GM12878 (cell line): ENCODE measurements around the gene TMED1. TPM values are rescaled to one million over a fixed set of nuclear protein-coding genes. Genes with fewer than 3 reads are reported as not detected.
A peak's percentile ranks its signal among the peaks of the same experiment; 100 is the strongest.

Experiments used
- ATAC-seq: fragments of 200-7000 bp; cut with Tn5 transposase; 3 replicates; pipeline ENCODE4 v1.9.1; 2020; ENCODE audit warnings: mild to moderate bottlenecking, moderate library complexity
- BruUV-seq: library from RNA; stranded (reverse); fragments of 400-500 nt; replicated peaks from 2 replicates; lab custom pipeline; 2021; lab: Mats Ljungman, UMichigan
- CTCF ChIA-PET: fragments of 300-600 bp; sonication (Branson Sonifier 250); formaldehyde crosslinking; extraction: SDS; loops from one replicate; lab custom pipeline; 2021; ENCODE audit warnings: inconsistent platforms; lab: Yijun Ruan, JAX
- POLR2A ChIA-PET: fragments of 350-600 bp; formaldehyde crosslinking; extraction: SDS; loops from one replicate; lab custom pipeline; 2021; ENCODE audit warnings: inconsistent platforms; lab: Charles Lee
- RAD21 ChIA-PET: fragments of 300-600 bp; sonication (Branson Sonifier 250); formaldehyde crosslinking; loops from one replicate; lab custom pipeline; 2023; ENCODE audit warnings: antibody characterized with exemption; ENCODE audit not compliant: unreplicated experiment; lab: Charles Lee
- SMC1A ChIA-PET: fragments of 300-600 bp; sonication (Branson Sonifier 250); formaldehyde crosslinking; loops from one replicate; lab custom pipeline; 2023; ENCODE audit not compliant: unreplicated experiment, uncharacterized antibody; lab: Charles Lee
- DNase-seq: peaks from one replicate; pipeline ENCODE4 v3.0.0-alpha.2; 2011; ENCODE audit warnings: low read depth, low spot score
- FAIRE-seq: peaks from 3 replicates; lab custom pipeline; 2011; peaks lifted over from hg19 to GRCh38; lab: Jason Lieb, UNC
- H2AFZ ChIP-seq: 2 replicates; pipeline ENCODE4 v1.6.0; 2011; ENCODE audit warnings: low read depth, low read length, control low read depth; ENCODE audit not compliant: control insufficient read depth
- H3K27ac ChIP-seq: 2 replicates; pipeline ENCODE4 v1.5.1; 2011; ENCODE audit warnings: control low read depth; ENCODE audit not compliant: control insufficient read depth, insufficient read depth
- H3K27me3 ChIP-seq, 2 experiments: replicated peaks in 1 of 2; 2 replicates each; pipeline versions ENCODE4 v1.6.0 to v1.6.1; 2011; ENCODE audit warnings: low read length in 1 of 2; ENCODE audit not compliant: control insufficient read depth in 2 of 2, insufficient read depth in 2 of 2
- H3K36me3 ChIP-seq, 2 experiments: 2 replicates each; pipeline ENCODE4 v1.5.1; 2011; ENCODE audit warnings: low read length in 1 of 2; ENCODE audit not compliant: control insufficient read depth in 2 of 2, insufficient read depth in 2 of 2
- H3K4me1 ChIP-seq: 2 replicates; pipeline ENCODE4 v1.6.1; 2011; ENCODE audit warnings: mild to moderate bottlenecking, low read length, moderate library complexity, mixed read lengths; ENCODE audit not compliant: control insufficient read depth, insufficient read depth
- H3K4me2 ChIP-seq: 2 replicates; pipeline ENCODE4 v1.6.0; 2011; ENCODE audit warnings: control low read depth; ENCODE audit not compliant: control insufficient read depth, insufficient read depth
- H3K4me3 ChIP-seq: fragments of 200-600 bp; sonication (generic); 2 replicates; pipeline ENCODE4 v1.5.1; 2016
- H3K79me2 ChIP-seq: 2 replicates; pipeline ENCODE4 v1.6.0; 2011; ENCODE audit warnings: low read length; ENCODE audit not compliant: control insufficient read depth, insufficient read depth
- H3K9ac ChIP-seq: 2 replicates; pipeline ENCODE4 v1.8.0; 2011; ENCODE audit warnings: low read length, control low read depth, mixed read lengths; ENCODE audit not compliant: control insufficient read depth, insufficient read depth
- H3K9me3 ChIP-seq: replicated peaks from 3 replicates; pipeline ENCODE4 v1.5.1; 2011; ENCODE audit warnings: mild to moderate bottlenecking, low read length; ENCODE audit not compliant: control insufficient read depth, insufficient read depth
- H4K20me1 ChIP-seq: 2 replicates; pipeline ENCODE4 v1.6.0; 2011; ENCODE audit not compliant: control insufficient read depth, insufficient read depth
- ATF7 ChIP-seq: fragments of 450-650 bp; IDR thresholded peaks from 2 replicates; pipeline ENCODE4 v1.6.1; 2016; ENCODE audit warnings: low read depth, mild to moderate bottlenecking
- CREB1 ChIP-seq: IDR thresholded peaks from 2 replicates; pipeline ENCODE4 v1.6.1; 2012; ENCODE audit warnings: low read depth, mild to moderate bottlenecking, inconsistent platforms
- EED ChIP-seq: sonication (generic); IDR thresholded peaks from 2 replicates; pipeline ENCODE4 v1.6.1; 2016; ENCODE audit warnings: antibody characterized with exemption, low read depth
- HCFC1 ChIP-seq: fragments of 150-350 bp; IDR thresholded peaks from 2 replicates; pipeline ENCODE4 v1.6.1; 2014; ENCODE audit warnings: low read length
- HSF1 ChIP-seq: fragments of 150-350 bp; IDR thresholded peaks from 2 replicates; pipeline ENCODE4 v1.6.1; 2014; ENCODE audit warnings: mild to moderate bottlenecking, low read depth, low read length
- JUND ChIP-seq: IDR thresholded peaks from 2 replicates; pipeline ENCODE4 v1.6.1; 2012; ENCODE audit warnings: low read depth, mild to moderate bottlenecking, low read length, improper control_type of control experiment, moderate library complexity
- MEF2B ChIP-seq: fragments of 450-650 bp; IDR thresholded peaks from 2 replicates; pipeline ENCODE4 v1.6.1; 2018; ENCODE audit warnings: mild to moderate bottlenecking, moderate library complexity; ENCODE audit not compliant: partially characterized antibody, poor library complexity, severe bottlenecking
- MXI1 ChIP-seq: fragments of 150-350 bp; IDR thresholded peaks from 2 replicates; pipeline ENCODE4 v1.6.1; 2011; ENCODE audit warnings: low read depth, mild to moderate bottlenecking, inconsistent platforms, low read length, improper control_type of control experiment
- MYB ChIP-seq: fragments of 150-350 bp; IDR thresholded peaks from 2 replicates; pipeline ENCODE4 v1.6.1; 2014; ENCODE audit warnings: mild to moderate bottlenecking, low read depth, low read length, borderline replicate concordance
- MYC ChIP-seq: IDR thresholded peaks from 2 replicates; pipeline ENCODE4 v1.6.1; 2011; ENCODE audit warnings: mild to moderate bottlenecking, low read length, moderate library complexity, inconsistent platforms; ENCODE audit not compliant: insufficient read depth, insufficient replicate concordance, insufficient read length, severe bottlenecking
- NR2F1 ChIP-seq: fragments of 450-650 bp; conservative IDR thresholded peaks from 2 replicates; pipeline ENCODE4 v1.6.1; 2017; ENCODE audit warnings: mild to moderate bottlenecking
- PAX8 ChIP-seq: fragments of 450-650 bp; IDR thresholded peaks from 2 replicates; pipeline ENCODE4 v1.6.1; 2017; ENCODE audit warnings: mild to moderate bottlenecking, moderate library complexity
- POLR2AphosphoS5 ChIP-seq: IDR thresholded peaks from 2 replicates; pipeline ENCODE4 v1.6.1; 2011; ENCODE audit warnings: mild to moderate bottlenecking, low read length, inconsistent platforms
- RBBP5 ChIP-seq: fragments of 200-600 bp; sonication (generic); conservative IDR thresholded peaks from 2 replicates; pipeline ENCODE4 v1.6.1; 2016
- SMC3 ChIP-seq: IDR thresholded peaks from 2 replicates; pipeline ENCODE4 v1.6.1; 2011; ENCODE audit warnings: low read length, improper control_type of control experiment, borderline replicate concordance
- SREBF2 ChIP-seq: IDR thresholded peaks from 2 replicates; pipeline ENCODE4 v1.6.1; 2012; ENCODE audit warnings: mild to moderate bottlenecking, low read length
- SRF ChIP-seq, 2 experiments: IDR thresholded peaks; 2 replicates each; pipeline ENCODE4 v1.6.1; 2011; ENCODE audit warnings: low read depth in 2 of 2, low read length in 2 of 2, mild to moderate bottlenecking in 1 of 2, moderate library complexity in 1 of 2
- STAT1 ChIP-seq: fragments of 450-650 bp; conservative IDR thresholded peaks from 2 replicates; pipeline ENCODE4 v1.6.1; 2014; ENCODE audit warnings: antibody characterized with exemption, mild to moderate bottlenecking
- STAT3 ChIP-seq: IDR thresholded peaks from 2 replicates; pipeline ENCODE4 v1.6.1; 2011; ENCODE audit warnings: low read depth, low read length, improper control_type of control experiment
- TAF1 ChIP-seq: IDR thresholded peaks from 2 replicates; pipeline ENCODE4 v1.6.1; 2011; ENCODE audit warnings: mild to moderate bottlenecking, low read depth, low read length, borderline replicate concordance
- ZBED1 ChIP-seq: IDR thresholded peaks from 2 replicates; pipeline ENCODE4 v1.6.1; 2016; ENCODE audit warnings: borderline replicate concordance
- ZNF217 ChIP-seq: fragments of 450-650 bp; IDR thresholded peaks from 2 replicates; pipeline ENCODE4 v1.6.1; 2017; ENCODE audit warnings: antibody characterized with exemption, mild to moderate bottlenecking
- ZNF24 ChIP-seq: fragments of 450-650 bp; IDR thresholded peaks from 2 replicates; pipeline ENCODE4 v1.6.1; 2017; ENCODE audit warnings: antibody characterized with exemption, mild to moderate bottlenecking
- ZNF384 ChIP-seq: IDR thresholded peaks from 2 replicates; pipeline ENCODE4 v1.6.1; 2012; ENCODE audit warnings: low read depth, mild to moderate bottlenecking, low read length, improper control_type of control experiment, borderline replicate concordance
- ZNF622 ChIP-seq: fragments of 450-650 bp; IDR thresholded peaks from 2 replicates; pipeline ENCODE4 v1.6.1; 2017; ENCODE audit warnings: mild to moderate bottlenecking, inconsistent platforms
- WGBS: methylation state at CpG from one replicate; pipeline ENCODE4 v1.1.6; 2016; ENCODE audit warnings: low lambda C conversion rate; ENCODE audit not compliant: insufficient replicate concordance, insufficient coverage; ENCODE audit errors: missing lambda C conversion rate; 5-methylcytosine and 5-hydroxymethylcytosine counted together
- in situ Hi-C: fragments of 300-500 bp; cut with MboI; formaldehyde crosslinking; loops from 9 replicates; pipeline ENCODE4 v1.14.3; 2018; ENCODE audit warnings: mixed read lengths
- intact Hi-C: fragments of 100-400 bp; cut with micrococcal nuclease; formaldehyde crosslinking; loops from one replicate; pipeline ENCODE4 v1.14.2; 2022; ENCODE audit not compliant: unreplicated experiment
- polyA plus RNA-seq, 11 experiments: library from polyadenylated mRNA; depleted of rRNA in 4 of 11; unstranded in 6 of 11; stranded (reverse) in 5 of 11; fragments of >200 nt; fragmentation: Nextera tagmentation in 4 of 11; fragmentation: Illumina TruSeq in 1 of 11; extraction: Ambion mirVana in 4 of 11; extraction: Trizol in 1 of 11; gene quantifications; 1 replicate in 1 of 11; 2 replicates in 10 of 11; pipeline versions ENCODE4 v1.2.1 to v1.2.3, GENCODE V29; 2011 to 2016; ENCODE audit warnings: inconsistent platforms in 2 of 11, missing spikeins in 2 of 11, low read depth in 1 of 11
- total RNA-seq, 4 experiments: library from RNA; depleted of rRNA in 3 of 4; stranded (reverse); fragments of >200 nt in 3 of 4; fragmentation: Illumina TruSeq in 1 of 4; extraction: Trizol in 1 of 4; gene quantifications; 2 replicates each; pipeline versions ENCODE4 v1.2.1 to v1.2.3, GENCODE V29; 2013 to 2021
- TF ChIP-seq, protein P1 (sequence below): IDR thresholded peaks from 2 replicates; pipeline ENCODE4 v1.6.1; 2012; ENCODE audit warnings: low read depth, low read length, improper control_type of control experiment

The TMED1 gene
- total and polyA plus RNA-seq, 10 of the 15 experiments (the other 5 are each of a cell fraction or from before 2014, with no cell fraction given), result 0.60 to 23.1 (median 12.3) TPM

- POLR2A ChIA-PET, result interaction anchor here (0.5 to 4.6 kb wide), 7 partner anchors 11 to 162 kb away, joined by 3 to 34 read pairs (median 3); partner anchors contain the start of genes DNM2 and TMED1
- H3K4me3 ChIP-seq, result no peak overlapping the region
- H3K27ac ChIP-seq, result no peak overlapping the region
- in situ Hi-C loops, result loop anchor here (5.0 kb wide), 1 partner anchor 147 kb away; the partner anchor contains the start of gene DNM2
- RAD21 ChIA-PET, result interaction anchor here (0.7 to 5.8 kb wide), 15 partner anchors 11 to 323 kb away, joined by 3 to 102 read pairs (median 4); partner anchors contain the start of genes DNM2, QTRT1 and TMED1
- no peaks in the 10 kb centered on the region; the same call in 1 of the 2 replicates for H3K79me2 ChIP-seq
- H3K4me2 ChIP-seq, result peak overlapping the region; percentile 56; the same call in 1 of the 2 replicates
- H2AFZ ChIP-seq, result peak overlapping the region; percentile 80
- peaks cover 16% of the 10 kb centered on the region for H3K4me1 ChIP-seq
- FAIRE-seq, result peak; percentile 61
- WGBS, result 4% methylated on average over 6 of the region's 6 CpGs
- H3K27me3 ChIP-seq, result no peaks in the 10 kb centered on the region
- no peaks in the 10 kb centered on the region for H3K9me3 ChIP-seq
- no peak for DNase-seq
- ATAC-seq, result peak; percentile 83
- SMC1A ChIA-PET, result interaction anchor here (0.6 to 6.9 kb wide), 18 partner anchors 9 to 356 kb away, joined by 3 to 102 read pairs (median 4); partner anchors contain the start of genes DNM2, QTRT1 and TMED1
- no peak overlapping the region for H3K9ac ChIP-seq
- intact Hi-C loops, result loop anchor here (1.0 kb wide), 1 partner anchor 147 kb away; no protein-coding TSS in a partner anchor
- no TSS peak for BruUV-seq
- H4K20me1 ChIP-seq, result no peaks in the 10 kb centered on the region
- H3K36me3 ChIP-seq, result no peaks in the 10 kb centered on the region
- CTCF ChIA-PET, result interaction anchor here (0.5 to 7.5 kb wide), 41 partner anchors 9 to 503 kb away, joined by 3 to 211 read pairs (median 4); partner anchors contain the start of genes C19orf38, DNM2, KEAP1 and QTRT1
- TF ChIP-seq NR2F1 (no peak), ZNF384 (no peak), ZNF622 (no peak), JUND (no peak), POLR2AphosphoS5 (no peak), ZBED1 (no peak), RBBP5 (no peak), ZNF217 (no peak), HSF1 (no peak), EED (peak; percentile 49), ATF7 (0 out of 2 replicates have a peak, but pooled peaks have one; percentile 11), SRF (IDR thresholded peaks at IDR 0.05; ENCODE audit: low read depth in 2 of 2, low read length in 2 of 2) (0 out of 4 replicates have a peak, but pooled peaks of 1 of the 2 experiments have one; percentile 2), STAT1 (no peak), MEF2B (no peak), PAX8 (no peak), CREB1 (no peak), ZNF24 (no peak), HCFC1 (no peak; the same call in 1 of the 2 replicates), STAT3 (no peak), TAF1 (no peak), MYC (no peak), SREBF2 (no peak), MXI1 (no peak), MYB (no peak), SMC3 (peak; percentile 80)
- TF ChIP-seq, protein P1, sequence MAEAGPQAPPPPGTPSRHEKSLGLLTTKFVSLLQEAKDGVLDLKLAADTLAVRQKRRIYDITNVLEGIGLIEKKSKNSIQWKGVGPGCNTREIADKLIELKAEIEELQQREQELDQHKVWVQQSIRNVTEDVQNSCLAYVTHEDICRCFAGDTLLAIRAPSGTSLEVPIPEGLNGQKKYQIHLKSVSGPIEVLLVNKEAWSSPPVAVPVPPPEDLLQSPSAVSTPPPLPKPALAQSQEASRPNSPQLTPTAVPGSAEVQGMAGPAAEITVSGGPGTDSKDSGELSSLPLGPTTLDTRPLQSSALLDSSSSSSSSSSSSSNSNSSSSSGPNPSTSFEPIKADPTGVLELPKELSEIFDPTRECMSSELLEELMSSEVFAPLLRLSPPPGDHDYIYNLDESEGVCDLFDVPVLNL, result no peak
Observed at GRCh38 chr19:10864538-10864899, 28.5 kb upstream of the TMED1 start.
